PFSK-1 (cell line): ENCODE measurements around the gene TH.

ENCODE experiments used
- POLR2AphosphoS5 ChIP-seq: IDR thresholded peaks from 2 replicates; pipeline ENCODE4 v1.6.1; 2012; ENCODE audit warnings: low read depth, mild to moderate bottlenecking, control low read depth, low read length, moderate library complexity
- SIN3A ChIP-seq: IDR thresholded peaks from 2 replicates; pipeline ENCODE4 v1.6.1; 2012; ENCODE audit warnings: mild to moderate bottlenecking, low read length, moderate library complexity, borderline replicate concordance; ENCODE audit not compliant: insufficient read depth
- TF ChIP-seq, protein P1 (sequence below), 2 experiments: IDR thresholded peaks; 2 replicates each; pipeline versions ENCODE4 v1.6.1 to v1.8.0; 2011 to 2012; ENCODE audit warnings: low read depth in 2 of 2, low read length in 2 of 2, control low read depth in 1 of 2, inconsistent platforms in 1 of 2, mild to moderate bottlenecking in 1 of 2, moderate library complexity in 1 of 2; ENCODE audit not compliant: insufficient read depth in 1 of 2

DNA sequence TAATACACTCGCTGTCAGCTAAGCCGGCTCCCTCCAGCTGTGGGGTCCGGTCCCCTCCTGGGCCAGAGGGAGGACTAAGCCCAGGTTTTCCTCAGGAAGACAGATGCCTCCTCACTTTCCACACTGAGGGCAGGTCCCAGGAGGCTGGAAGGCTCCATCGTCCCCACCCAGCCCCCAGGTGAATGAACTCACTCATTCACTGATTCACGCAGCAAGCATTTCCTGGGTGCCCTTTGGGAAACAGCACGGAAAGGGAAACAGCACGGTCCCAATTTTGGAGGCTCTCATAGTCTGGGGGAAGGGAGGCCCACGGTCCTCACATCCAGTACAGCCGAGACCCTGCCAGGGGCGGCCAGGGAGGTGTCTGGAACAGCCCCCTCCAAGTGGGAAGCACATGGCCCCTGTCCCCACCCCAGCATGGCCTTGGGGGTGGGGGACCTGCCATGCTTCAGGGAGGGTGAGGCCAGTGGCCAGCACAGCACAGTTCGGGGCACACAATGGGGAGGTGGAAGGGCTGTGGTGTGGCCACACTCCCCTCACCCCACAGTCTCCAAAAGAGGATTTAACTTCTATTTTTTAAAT is 9.3 kb upstream of the TH start:
- no peak for TF ChIP-seq SIN3A
- TF ChIP-seq, protein P1, sequence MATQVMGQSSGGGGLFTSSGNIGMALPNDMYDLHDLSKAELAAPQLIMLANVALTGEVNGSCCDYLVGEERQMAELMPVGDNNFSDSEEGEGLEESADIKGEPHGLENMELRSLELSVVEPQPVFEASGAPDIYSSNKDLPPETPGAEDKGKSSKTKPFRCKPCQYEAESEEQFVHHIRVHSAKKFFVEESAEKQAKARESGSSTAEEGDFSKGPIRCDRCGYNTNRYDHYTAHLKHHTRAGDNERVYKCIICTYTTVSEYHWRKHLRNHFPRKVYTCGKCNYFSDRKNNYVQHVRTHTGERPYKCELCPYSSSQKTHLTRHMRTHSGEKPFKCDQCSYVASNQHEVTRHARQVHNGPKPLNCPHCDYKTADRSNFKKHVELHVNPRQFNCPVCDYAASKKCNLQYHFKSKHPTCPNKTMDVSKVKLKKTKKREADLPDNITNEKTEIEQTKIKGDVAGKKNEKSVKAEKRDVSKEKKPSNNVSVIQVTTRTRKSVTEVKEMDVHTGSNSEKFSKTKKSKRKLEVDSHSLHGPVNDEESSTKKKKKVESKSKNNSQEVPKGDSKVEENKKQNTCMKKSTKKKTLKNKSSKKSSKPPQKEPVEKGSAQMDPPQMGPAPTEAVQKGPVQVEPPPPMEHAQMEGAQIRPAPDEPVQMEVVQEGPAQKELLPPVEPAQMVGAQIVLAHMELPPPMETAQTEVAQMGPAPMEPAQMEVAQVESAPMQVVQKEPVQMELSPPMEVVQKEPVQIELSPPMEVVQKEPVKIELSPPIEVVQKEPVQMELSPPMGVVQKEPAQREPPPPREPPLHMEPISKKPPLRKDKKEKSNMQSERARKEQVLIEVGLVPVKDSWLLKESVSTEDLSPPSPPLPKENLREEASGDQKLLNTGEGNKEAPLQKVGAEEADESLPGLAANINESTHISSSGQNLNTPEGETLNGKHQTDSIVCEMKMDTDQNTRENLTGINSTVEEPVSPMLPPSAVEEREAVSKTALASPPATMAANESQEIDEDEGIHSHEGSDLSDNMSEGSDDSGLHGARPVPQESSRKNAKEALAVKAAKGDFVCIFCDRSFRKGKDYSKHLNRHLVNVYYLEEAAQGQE (IDR thresholded peaks at IDR 0.05; ENCODE audit: insufficient read depth in 1 of 2, low read depth in 2 of 2, low read length in 2 of 2): no peak
- no peak for TF ChIP-seq POLR2AphosphoS5
